ENCODE data around the gene RASA2.

- TF ChIP-seq CHD2 (IDR thresholded peaks at IDR 0.05; ENCODE audit: low read length) (no peak), CTCF (IDR thresholded peaks at IDR 0.05; ENCODE audit: control extremely low read depth in 1 of 3, insufficient read depth in 1 of 3, low read depth in 1 of 3, low read length in 3 of 3) (no peak), EZH2 (IDR thresholded peaks at IDR 0.05; ENCODE audit: low read depth, low read length, severe bottlenecking) (no peak), MAFK (IDR thresholded peaks at IDR 0.05; ENCODE audit: low read depth, low read length) (no peak), EP300 (IDR thresholded peaks at IDR 0.05; ENCODE audit: borderline replicate concordance in 1 of 2, low read depth in 2 of 2, low read length in 2 of 2) (no peak), USF2 (IDR thresholded peaks at IDR 0.05; ENCODE audit: low read length) (no peak), MAX (IDR thresholded peaks at IDR 0.05) (no peak), HDAC6 (IDR thresholded peaks at IDR 0.05; ENCODE audit: low read depth, low read length) (no peak), SP1 (IDR thresholded peaks at IDR 0.05; ENCODE audit: low read depth, low read length) (no peak)
Measured at GRCh38 chr3:141605883-141606282, 119.1 kb downstream of the RASA2 start.

Data from H1 (cell line).